Measurements from ENCODE around the gene RIF1.

The RIF1 gene

DNA sequence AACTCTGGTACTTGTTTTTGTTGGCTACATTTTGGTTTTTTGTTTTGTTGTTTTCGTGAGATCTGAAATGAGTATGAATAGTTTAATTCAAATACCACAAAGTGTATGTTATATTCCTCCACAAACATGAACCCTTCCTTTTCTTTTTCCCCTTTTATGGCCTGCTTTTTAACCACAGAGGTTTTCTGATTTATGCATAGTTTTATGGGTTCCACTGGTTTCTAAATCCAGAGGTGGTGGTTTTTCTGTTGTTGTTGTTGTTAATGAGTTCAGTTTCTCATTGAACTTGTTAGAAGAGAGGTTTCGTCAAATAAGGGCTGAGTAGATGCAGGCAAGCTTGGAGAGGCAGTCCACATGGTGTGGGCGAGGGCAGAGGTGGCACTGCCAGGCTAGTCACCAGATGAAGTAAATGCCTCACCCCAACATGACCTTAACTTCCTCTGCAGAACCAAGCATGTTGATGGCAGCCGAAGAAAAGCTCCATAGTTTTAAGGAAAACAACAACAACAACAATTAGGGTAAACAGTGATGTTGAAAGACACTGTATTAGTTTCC lies 72.5 kb downstream of the RIF1 start:
- H3K4me3 ChIP-seq (ENCODE audit: low read depth, low read length) = no peak overlapping the region
- no peak for TF ChIP-seq POLR2A (IDR thresholded peaks at IDR 0.05; ENCODE audit: extremely low read depth, insufficient read length)
- no peak for TF ChIP-seq CTCF (IDR thresholded peaks at IDR 0.05; ENCODE audit: low read depth, low read length)
- TF ChIP-seq, protein P1, sequence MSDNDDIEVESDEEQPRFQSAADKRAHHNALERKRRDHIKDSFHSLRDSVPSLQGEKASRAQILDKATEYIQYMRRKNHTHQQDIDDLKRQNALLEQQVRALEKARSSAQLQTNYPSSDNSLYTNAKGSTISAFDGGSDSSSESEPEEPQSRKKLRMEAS (IDR thresholded peaks at IDR 0.05; ENCODE audit: low read depth, low read length) = no peak
- TF ChIP-seq MYC (IDR thresholded peaks at IDR 0.05; ENCODE audit: low read depth, low read length) = no peak
- no peak for DNase-seq (ENCODE audit: low read depth)

GRCh38 chr2:151483546-151483945 lies 73.8 kb downstream of the RIF1 start:
- TF ChIP-seq CTCF (IDR thresholded peaks at IDR 0.05; ENCODE audit: low read depth, low read length) = no peak
- no peak for TF ChIP-seq MYC (IDR thresholded peaks at IDR 0.05; ENCODE audit: low read depth, low read length)
- TF ChIP-seq, protein P1 (IDR thresholded peaks at IDR 0.05; ENCODE audit: low read depth, low read length) = no peak
- no peak for TF ChIP-seq POLR2A (IDR thresholded peaks at IDR 0.05; ENCODE audit: extremely low read depth, insufficient read length)
- H3K4me3 ChIP-seq (ENCODE audit: low read depth, low read length) = no peak overlapping the region
- DNase-seq (ENCODE audit: low read depth) = no peak

GRCh38 chr2:151484100-151484499 lies 74.4 kb downstream of the RIF1 start:
- no peak for DNase-seq (ENCODE audit: low read depth)
- TF ChIP-seq, protein P1 (IDR thresholded peaks at IDR 0.05; ENCODE audit: low read depth, low read length) = no peak
- TF ChIP-seq POLR2A (IDR thresholded peaks at IDR 0.05; ENCODE audit: extremely low read depth, insufficient read length) = no peak
- no peak for TF ChIP-seq CTCF (IDR thresholded peaks at IDR 0.05; ENCODE audit: low read depth, low read length)
- TF ChIP-seq MYC (IDR thresholded peaks at IDR 0.05; ENCODE audit: low read depth, low read length) = no peak
- no peak overlapping the region for H3K4me3 ChIP-seq (ENCODE audit: low read depth, low read length)

- TF ChIP-seq, protein P1 (IDR thresholded peaks at IDR 0.05; ENCODE audit: low read depth, low read length) = no peak
- TF ChIP-seq MYC (IDR thresholded peaks at IDR 0.05; ENCODE audit: low read depth, low read length) (no peak), CTCF (IDR thresholded peaks at IDR 0.05; ENCODE audit: low read depth, low read length) (no peak), POLR2A (IDR thresholded peaks at IDR 0.05; ENCODE audit: extremely low read depth, insufficient read length) (no peak)
- H3K4me3 ChIP-seq (ENCODE audit: low read depth, low read length) = no peak overlapping the region
- no peak for DNase-seq (ENCODE audit: low read depth)
Observed at GRCh38 chr2:151486053-151486452, 76.4 kb downstream of the RIF1 start.

GRCh38 chr2:151490276-151490675 lies 80.6 kb downstream of the RIF1 start:
- no peak for TF ChIP-seq MYC (IDR thresholded peaks at IDR 0.05; ENCODE audit: low read depth, low read length)
- no peak for TF ChIP-seq POLR2A (IDR thresholded peaks at IDR 0.05; ENCODE audit: extremely low read depth, insufficient read length)
- TF ChIP-seq, protein P1 (IDR thresholded peaks at IDR 0.05; ENCODE audit: low read depth, low read length) = no peak
- no peak for TF ChIP-seq CTCF (IDR thresholded peaks at IDR 0.05; ENCODE audit: low read depth, low read length)
- no peak overlapping the region for H3K4me3 ChIP-seq (ENCODE audit: low read depth, low read length)

More at GRCh38 chr2:151490276-151490675, 80.6 kb downstream of the RIF1 start:
- DNase-seq (ENCODE audit: low read depth) = no peak
